GM18951 (cell line): ENCODE measurements around the gene PEX1.
"Not testable (repeated sequence)": the region's sequence is repeated elsewhere in the genome, so short reads cannot be mapped to it uniquely, and the experiment has no call there.

Experiments used
- POLR2A ChIP-seq: IDR thresholded peaks from 4 replicates; pipeline ENCODE4 v1.6.1; 2011; ENCODE audit warnings: mild to moderate bottlenecking; ENCODE audit not compliant: insufficient read length, insufficient read depth; ENCODE audit errors: extremely low read depth
- in situ Hi-C: fragments of 300-500 bp; cut with MboI; formaldehyde crosslinking; loops from one replicate; pipeline ENCODE4 v1.12.0; 2022; ENCODE audit warnings: low sequenced_read_pairs, mixed read lengths, inconsistent platforms; ENCODE audit not compliant: unreplicated experiment

PEX1 gene

DNA sequence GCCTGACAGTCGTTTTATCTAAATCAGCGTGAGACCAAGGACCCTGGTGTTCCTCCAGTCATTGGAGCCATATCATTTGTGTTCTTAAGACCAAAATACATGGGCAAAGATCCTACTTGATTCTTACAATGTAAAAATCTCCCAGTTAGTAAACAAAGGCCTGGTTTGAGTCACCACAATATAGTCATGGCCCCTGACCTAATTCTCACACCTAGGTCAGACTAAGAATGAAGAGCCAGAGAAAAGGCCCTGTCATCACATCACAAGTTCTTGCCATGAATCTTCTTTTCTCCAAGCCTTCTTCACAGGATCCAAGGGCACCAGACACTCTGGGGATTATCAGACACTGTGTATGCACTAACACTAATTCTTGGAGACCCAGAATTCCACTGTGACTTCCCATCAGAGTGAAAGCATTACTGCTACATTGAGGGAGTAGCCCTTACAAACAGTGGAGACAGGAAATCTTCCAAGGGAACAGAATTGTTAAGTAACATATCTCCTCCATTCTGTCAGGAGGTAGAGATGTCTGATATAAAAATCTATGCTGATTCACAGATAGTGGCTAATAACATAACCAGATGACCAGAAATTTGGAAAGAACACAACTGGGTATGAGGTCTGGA lies 42.9 kb downstream of the PEX1 start:
- in situ Hi-C loops: no loop called here
- no peak for TF ChIP-seq POLR2A

- in situ Hi-C loops: not testable (repeated sequence)
These were observed 44.1 kb downstream of the PEX1 start for GRCh38 chr7:92484226-92484625.

DNA sequence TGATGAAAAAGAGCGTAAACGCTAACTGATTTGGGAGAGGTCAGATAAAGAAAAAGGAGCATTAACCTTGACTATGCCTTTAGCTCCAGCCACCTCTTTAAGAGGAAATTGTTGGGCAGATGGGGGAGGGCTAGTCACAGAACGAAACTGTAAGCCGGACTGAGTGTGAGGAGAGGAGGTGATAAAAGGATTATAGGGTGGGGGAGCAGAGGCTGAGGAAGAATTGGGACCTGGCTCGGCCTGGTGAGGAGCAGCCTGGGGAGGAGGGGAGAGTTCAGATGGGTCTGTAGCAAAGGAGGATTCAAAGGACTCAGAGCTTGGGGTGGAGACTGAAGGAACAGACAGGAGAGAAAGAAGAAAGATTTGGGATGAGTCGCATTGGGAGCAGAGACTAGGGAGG lies 44.7 kb downstream of the PEX1 start:
- in situ Hi-C loops: not testable (repeated sequence)

DNA sequence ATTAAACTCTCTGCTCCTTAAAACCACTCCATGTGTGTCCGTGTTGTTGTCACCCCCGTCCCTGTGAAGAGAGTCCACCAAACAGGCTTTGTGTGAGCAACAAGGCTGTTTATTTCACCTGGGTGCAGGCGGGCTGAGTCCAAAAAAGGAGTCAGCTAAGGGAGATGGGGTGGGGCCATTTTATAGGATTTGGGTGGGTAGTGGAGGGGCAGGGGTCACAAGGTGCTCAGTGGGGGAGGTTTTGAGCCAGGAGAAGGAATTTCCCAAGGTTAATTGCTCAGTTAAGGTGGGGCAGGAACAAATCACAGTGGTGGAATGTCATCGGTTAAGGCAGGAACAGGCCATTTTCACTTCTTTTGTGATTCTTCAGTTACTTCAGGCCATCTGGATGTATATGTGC lies 49.2 kb downstream of the PEX1 start:
- in situ Hi-C loops: not testable (repeated sequence)

DNA sequence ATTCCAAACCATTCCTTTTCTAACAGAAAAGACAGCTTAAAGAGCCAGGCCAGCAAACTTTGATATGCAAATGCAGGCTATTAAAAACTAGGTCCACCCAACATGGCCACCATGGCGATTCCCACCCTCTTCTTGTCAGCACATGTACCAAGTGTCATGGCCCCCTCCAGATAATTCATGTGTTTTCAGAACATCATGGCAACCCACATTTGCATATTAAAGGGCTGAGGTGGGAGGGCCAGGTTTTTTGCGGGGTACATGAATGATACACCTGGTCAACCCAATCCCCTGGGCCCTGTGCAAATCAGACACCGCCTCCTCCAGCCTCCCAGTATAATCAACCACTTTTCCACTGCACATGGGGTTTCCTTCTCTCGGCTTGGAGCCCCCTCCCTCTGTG lies 49.6 kb downstream of the PEX1 start:
- in situ Hi-C loops: no loop called here
- TF ChIP-seq POLR2A: no peak

GRCh38 chr7:92478095-92478494 lies 50.2 kb downstream of the PEX1 start:
- in situ Hi-C loops: no loop called here
- no peak for TF ChIP-seq POLR2A

GRCh38 chr7:92477681-92478080 lies 50.6 kb downstream of the PEX1 start, which contains the start of gene ERVW-1:
Gene ERVW-1 (minus strand): TSS chr7:92477946. CDS start chr7:92470381, 7,565 bp downstream.
- in situ Hi-C loops: not testable (repeated sequence)

DNA sequence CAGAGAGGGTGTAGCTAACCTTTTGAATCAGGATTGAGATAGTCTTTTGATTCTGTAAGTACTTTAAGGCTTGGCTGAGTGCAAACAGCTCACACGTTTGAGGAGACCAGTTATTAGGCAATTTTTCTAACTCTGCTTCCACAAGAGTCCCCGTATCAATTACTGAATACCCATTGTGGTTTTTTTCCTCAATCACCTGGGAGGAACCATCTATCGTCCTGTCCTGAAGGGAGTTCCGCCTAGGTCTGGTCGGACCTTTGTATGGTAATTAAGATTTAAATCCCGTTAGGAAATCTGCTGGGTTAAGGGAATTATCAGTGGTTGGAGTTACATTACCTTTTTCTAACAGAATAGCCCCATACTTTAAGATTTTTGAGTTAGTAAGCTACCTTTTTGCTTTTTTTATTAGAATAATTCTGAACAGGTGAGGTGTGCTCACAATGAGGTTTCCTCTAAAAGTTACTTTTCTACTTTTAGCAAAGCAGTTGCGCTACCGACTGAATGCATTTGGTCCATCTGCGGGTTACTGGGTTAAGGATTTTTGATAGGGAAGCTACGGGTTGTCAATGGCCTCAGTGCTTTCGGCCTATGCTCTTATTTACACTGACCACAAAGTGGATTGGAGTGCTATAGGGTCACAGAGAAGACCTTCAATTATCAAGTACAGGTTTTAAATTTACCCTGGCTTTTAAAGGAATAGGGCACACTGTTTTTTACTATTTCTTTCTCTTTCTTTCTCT lies 52.3 kb downstream of the PEX1 start:
- in situ Hi-C loops: not testable (repeated sequence)

DNA sequence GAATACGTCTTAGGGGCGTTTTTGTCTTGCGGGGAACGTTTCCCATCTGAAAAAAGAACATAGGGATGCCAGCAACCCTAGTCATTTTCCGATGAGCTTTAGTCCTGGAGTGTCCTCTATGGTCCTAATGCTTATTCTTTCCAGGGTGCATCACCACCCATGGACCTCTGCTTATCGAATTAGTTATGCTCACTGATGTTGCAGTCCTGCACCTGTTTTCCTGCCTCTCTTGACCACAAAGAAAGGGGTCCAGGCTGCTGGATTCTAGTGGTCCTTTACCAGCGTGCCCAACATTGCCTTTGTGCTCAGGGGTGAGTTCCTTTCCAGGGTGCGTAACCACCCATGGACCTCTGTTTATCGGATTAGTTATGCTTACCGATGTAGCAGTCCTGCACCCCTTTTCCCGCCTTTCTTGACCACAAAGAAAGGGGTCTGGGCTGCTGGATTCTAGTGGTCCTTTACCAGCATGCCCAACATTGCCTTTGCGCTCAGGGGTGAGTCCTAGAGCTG lies 53.0 kb downstream of the PEX1 start:
- in situ Hi-C loops: not testable (repeated sequence)

- in situ Hi-C loops: not testable (repeated sequence)
These were observed 54.3 kb downstream of the PEX1 start for GRCh38 chr7:92473989-92474388.

DNA sequence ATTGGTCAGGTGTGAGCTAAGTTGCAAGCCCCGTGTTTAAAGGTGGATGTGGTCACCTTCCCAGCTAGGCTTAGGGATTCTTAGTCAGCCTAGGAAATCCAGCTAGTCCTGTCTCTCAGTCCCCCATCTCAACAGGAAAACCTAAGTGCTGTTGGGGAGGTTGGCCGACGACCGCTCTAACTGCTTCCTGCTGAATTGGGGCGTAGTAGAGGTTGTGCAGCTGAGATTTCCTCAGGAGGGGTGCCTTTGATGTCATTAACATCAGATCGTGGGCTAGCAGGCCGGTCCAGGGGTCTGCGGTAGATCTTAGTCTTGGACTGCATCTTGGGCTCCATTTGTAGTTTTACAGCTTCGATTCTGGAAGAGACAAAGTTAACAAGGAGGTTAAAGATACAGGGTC lies 59.7 kb downstream of the PEX1 start:
- in situ Hi-C loops: not testable (repeated sequence)

DNA sequence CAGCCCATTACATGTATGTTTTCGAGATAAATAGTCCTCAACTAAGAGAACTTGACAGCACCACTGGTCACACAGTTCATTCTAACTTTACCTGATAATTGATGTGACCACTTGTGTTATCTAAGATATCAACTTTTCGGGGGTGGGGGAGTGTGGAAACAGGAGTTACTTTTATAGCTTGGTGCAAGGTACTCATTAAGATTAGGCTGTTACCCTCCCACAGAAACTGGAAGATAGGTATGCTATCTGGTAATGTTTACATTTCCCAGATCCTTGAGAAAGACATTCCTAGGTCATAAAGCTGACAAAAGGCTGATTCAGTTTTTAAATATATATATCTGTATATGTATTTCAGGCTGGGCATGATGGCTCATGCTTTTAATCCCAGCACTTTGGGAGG lies 61.6 kb downstream of the PEX1 start:
- in situ Hi-C loops: no loop called here

DNA sequence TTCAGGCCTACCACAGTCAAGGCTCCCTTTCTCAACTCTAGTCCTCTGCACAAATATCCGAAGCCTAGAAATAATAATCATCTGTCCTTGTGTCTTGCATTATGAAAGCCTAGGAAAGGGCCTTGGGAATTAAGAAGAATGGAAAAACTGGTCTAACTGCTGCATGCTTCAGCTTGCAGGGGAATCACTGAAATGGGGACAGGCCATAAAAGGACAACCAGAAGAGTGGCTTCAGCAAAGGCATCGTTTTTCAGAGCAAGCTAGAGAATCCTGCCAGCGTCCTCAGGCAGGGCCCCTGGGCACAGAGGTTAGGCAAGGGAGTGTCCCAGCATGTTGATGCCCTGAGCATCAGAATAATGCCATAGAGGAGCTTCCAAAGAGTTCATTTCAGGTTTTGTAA lies 63.8 kb downstream of the PEX1 start:
- no peak for TF ChIP-seq POLR2A
- in situ Hi-C loops: no loop called here

More for the DNA sequence above, 61.6 kb downstream of the PEX1 start:
- TF ChIP-seq POLR2A: no peak

DNA sequence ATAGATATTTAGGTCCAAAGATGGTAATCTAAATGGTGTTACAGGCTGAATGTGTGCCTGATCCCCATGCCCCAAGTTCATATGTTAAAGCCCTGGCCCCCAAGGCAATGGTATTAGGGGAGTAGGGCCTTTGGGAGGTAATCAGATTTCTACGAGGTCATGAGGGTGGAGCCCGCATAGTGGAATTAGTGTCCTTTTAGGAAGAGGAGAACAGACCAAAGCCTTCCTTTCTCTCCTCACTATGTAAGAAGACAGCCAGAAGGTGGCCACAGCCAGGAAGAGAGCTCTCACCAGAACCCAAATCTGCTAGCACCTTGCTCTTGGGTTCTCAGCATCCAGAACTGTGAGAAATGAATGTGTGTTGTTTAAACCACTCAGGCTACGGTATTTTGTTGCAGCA lies 65.8 kb downstream of the PEX1 start:
- no peak for TF ChIP-seq POLR2A
- in situ Hi-C loops: no loop called here
